HEK293 (cell line): ENCODE measurements around the gene VPS36.

Experiments
- CTCF ChIA-PET: fragments of 350-600 bp; formaldehyde crosslinking; extraction: SDS; loops from one replicate; lab custom pipeline; 2021; ENCODE audit warnings: antibody characterized with exemption; lab: Yijun Ruan, JAX
- POLR2A ChIA-PET: fragments of 300-600 bp; formaldehyde crosslinking; extraction: SDS; loops from one replicate; lab custom pipeline; 2020; ENCODE audit warnings: antibody characterized with exemption, inconsistent platforms; lab: Yijun Ruan, JAX
- H3K27ac ChIP-seq: fragments of 200-500 bp; sonication (Bioruptor generic); 2 replicates; pipeline ENCODE4 v1.5.1; 2014; ENCODE audit warnings: low read depth, low read length, control low read depth, inconsistent platforms; ENCODE audit errors: extremely low read depth
- H3K36me3 ChIP-seq, 2 experiments: fragments of 200-500 bp in 1 of 2; sonication (Bioruptor generic) in 1 of 2; 1 replicate in 1 of 2; 2 replicates in 1 of 2; pipeline ENCODE4 v1.5.1; 2014 to 2017; ENCODE audit warnings: inconsistent platforms in 2 of 2, low read length in 2 of 2; ENCODE audit not compliant: control insufficient read depth in 2 of 2, insufficient read depth in 1 of 2
- H3K4me1 ChIP-seq: fragments of 200-500 bp; sonication (Bioruptor generic); 2 replicates; pipeline ENCODE4 v1.5.1; 2014; ENCODE audit warnings: mild to moderate bottlenecking, low read length, inconsistent platforms; ENCODE audit not compliant: control insufficient read depth, insufficient read depth
- H3K4me3 ChIP-seq: 2 replicates; pipeline ENCODE4 v1.5.1; 2011; ENCODE audit warnings: low read depth, mild to moderate bottlenecking, control low read depth, low read length, moderate library complexity
- H3K9me3 ChIP-seq: fragments of 200-500 bp; sonication (Bioruptor generic); 2 replicates; pipeline ENCODE4 v1.5.1; 2014; ENCODE audit warnings: low read depth, low read length, inconsistent platforms; ENCODE audit not compliant: control insufficient read depth, insufficient read depth
- ELK4 ChIP-seq: IDR thresholded peaks from 2 replicates; pipeline ENCODE4 v1.6.1; 2011; ENCODE audit warnings: mild to moderate bottlenecking, low read depth, low read length, borderline replicate concordance
- FEZF1 ChIP-seq: fragments of 450-650 bp; formaldehyde crosslinking; IDR thresholded peaks from 2 replicates; pipeline ENCODE4 v1.5.1; 2016; ENCODE audit warnings: missing biosample characterization, missing genetic modification characterization
- GLI4 ChIP-seq: fragments of 450-650 bp; formaldehyde crosslinking; IDR thresholded peaks from 2 replicates; pipeline ENCODE4 v1.5.1; 2016; ENCODE audit warnings: missing biosample characterization, missing genetic modification characterization
- GLIS1 ChIP-seq: fragments of 450-650 bp; formaldehyde crosslinking; IDR thresholded peaks from 2 replicates; pipeline ENCODE4 v1.5.1; 2016; ENCODE audit warnings: missing biosample characterization, missing genetic modification characterization
- SP2 ChIP-seq: fragments of 450-650 bp; formaldehyde crosslinking; IDR thresholded peaks from 2 replicates; pipeline ENCODE4 v1.5.1; 2016; ENCODE audit warnings: missing biosample characterization, missing genetic modification characterization
- ZBTB48 ChIP-seq: fragments of 450-650 bp; formaldehyde crosslinking; IDR thresholded peaks from 2 replicates; pipeline ENCODE4 v1.5.1; 2016; ENCODE audit warnings: missing biosample characterization, missing genetic modification characterization
- ZBTB8A ChIP-seq: fragments of 450-650 bp; formaldehyde crosslinking; IDR thresholded peaks from 2 replicates; pipeline ENCODE4 v1.5.1; 2016; ENCODE audit warnings: missing biosample characterization, missing genetic modification characterization
- ZFHX2 ChIP-seq: fragments of 450-650 bp; formaldehyde crosslinking; conservative IDR thresholded peaks from 2 replicates; pipeline ENCODE4 v1.5.1; 2016; ENCODE audit warnings: missing biosample characterization, missing genetic modification characterization
- ZFP41 ChIP-seq: fragments of 450-650 bp; formaldehyde crosslinking; IDR thresholded peaks from 2 replicates; pipeline ENCODE4 v1.5.1; 2016; ENCODE audit warnings: missing biosample characterization, missing genetic modification characterization, borderline replicate concordance
- ZFP69B ChIP-seq: fragments of 450-650 bp; formaldehyde crosslinking; IDR thresholded peaks from 2 replicates; pipeline ENCODE4 v1.5.1; 2016; ENCODE audit warnings: missing biosample characterization, missing genetic modification characterization
- ZIC2 ChIP-seq: fragments of 450-650 bp; formaldehyde crosslinking; IDR thresholded peaks from 2 replicates; pipeline ENCODE4 v1.5.1; 2016; ENCODE audit warnings: missing biosample characterization, missing genetic modification characterization
- ZNF10 ChIP-seq: fragments of 450-650 bp; formaldehyde crosslinking; IDR thresholded peaks from 2 replicates; pipeline ENCODE4 v1.5.1; 2017; ENCODE audit warnings: missing biosample characterization, missing genetic modification characterization
- ZNF221 ChIP-seq: fragments of 450-650 bp; formaldehyde crosslinking; IDR thresholded peaks from 2 replicates; pipeline ENCODE4 v1.5.1; 2017; ENCODE audit warnings: missing biosample characterization, missing genetic modification characterization, borderline replicate concordance
- ZNF274 ChIP-seq, 2 experiments: fragments of 200-500 bp in 1 of 2; fragments of 450-650 bp in 1 of 2; sonication (Bioruptor generic) in 1 of 2; formaldehyde crosslinking in 1 of 2; IDR thresholded peaks; 2 replicates each; pipeline versions ENCODE4 v1.5.1 to v1.6.1; 2014 to 2016; ENCODE audit warnings: borderline replicate concordance in 1 of 2, inconsistent platforms in 1 of 2, low read length in 1 of 2, missing biosample characterization in 1 of 2, missing genetic modification characterization in 1 of 2
- ZNF350 ChIP-seq: fragments of 450-650 bp; formaldehyde crosslinking; IDR thresholded peaks from 2 replicates; pipeline ENCODE4 v1.5.0; 2017; ENCODE audit warnings: missing biosample characterization, mild to moderate bottlenecking, missing genetic modification characterization
- ZNF394 ChIP-seq: fragments of 450-650 bp; formaldehyde crosslinking; IDR thresholded peaks from 2 replicates; pipeline ENCODE4 v1.5.1; 2016; ENCODE audit warnings: missing biosample characterization, missing genetic modification characterization, mild to moderate bottlenecking, moderate library complexity, borderline replicate concordance
- ZNF501 ChIP-seq: fragments of 450-650 bp; formaldehyde crosslinking; IDR thresholded peaks from 2 replicates; pipeline ENCODE4 v1.5.1; 2016; ENCODE audit warnings: missing biosample characterization, missing genetic modification characterization
- ZNF561 ChIP-seq: fragments of 450-650 bp; IDR thresholded peaks from 2 replicates; pipeline ENCODE4 v1.5.1; 2018; ENCODE audit warnings: missing biosample characterization, missing genetic modification characterization, borderline replicate concordance
- ZNF645 ChIP-seq: fragments of 450-650 bp; formaldehyde crosslinking; IDR thresholded peaks from 2 replicates; pipeline ENCODE4; 2016; ENCODE audit warnings: missing biosample characterization, missing genetic modification characterization
- ZNF664 ChIP-seq: fragments of 450-650 bp; formaldehyde crosslinking; IDR thresholded peaks from 2 replicates; pipeline ENCODE4 v1.5.1; 2016; ENCODE audit warnings: missing biosample characterization, missing genetic modification characterization
- TF ChIP-seq, protein P1 (sequence below): fragments of 450-650 bp; formaldehyde crosslinking; IDR thresholded peaks from 2 replicates; pipeline ENCODE4 v1.5.1; 2016; ENCODE audit warnings: missing biosample characterization, missing genetic modification characterization, borderline replicate concordance
- TF ChIP-seq, protein P2 (sequence below): fragments of 450-650 bp; formaldehyde crosslinking; IDR thresholded peaks from 2 replicates; pipeline ENCODE4 v1.5.1; 2017; ENCODE audit warnings: missing biosample characterization, missing genetic modification characterization

VPS36 gene

DNA sequence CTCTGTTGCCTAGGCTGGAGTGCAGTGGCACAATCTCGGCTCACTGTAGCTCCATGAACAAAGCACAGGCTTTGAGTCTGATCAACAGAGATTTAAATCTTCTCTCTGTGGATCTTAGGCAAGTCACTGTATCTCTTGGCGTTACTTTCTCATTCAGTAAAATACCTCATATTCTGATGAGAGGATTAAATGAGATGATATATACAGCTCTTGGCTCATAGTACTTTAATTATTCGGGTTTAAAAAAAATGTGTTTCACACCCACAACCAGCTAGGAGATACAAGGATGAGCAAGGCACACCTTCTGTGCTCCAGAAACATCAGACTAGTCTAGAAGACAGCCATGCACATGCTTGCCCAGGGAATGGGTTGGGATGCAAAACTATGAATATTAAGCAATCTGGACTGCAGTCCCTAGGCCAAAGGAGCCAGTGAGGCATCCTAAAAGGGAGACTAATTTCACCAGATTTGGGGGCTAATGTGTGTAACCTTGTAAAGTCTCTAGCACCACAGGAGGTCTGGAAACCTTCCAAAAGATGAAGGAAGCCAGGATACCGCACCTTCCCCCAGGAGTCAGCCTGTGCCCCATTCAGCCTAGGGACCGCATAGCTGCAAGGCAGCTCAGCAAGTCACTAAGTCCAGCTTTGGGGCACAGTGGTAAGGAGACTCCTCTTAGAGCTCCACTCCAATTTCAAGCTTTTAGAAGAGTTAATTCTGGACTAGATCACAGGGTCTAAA lies 2.5 kb downstream of the VPS36 start:
- H3K4me1 ChIP-seq = peaks cover 12% of the 10 kb centered on the region
- H3K9me3 ChIP-seq = no peaks in the 10 kb centered on the region
- H3K4me3 ChIP-seq = no peak overlapping the region
- no peak overlapping the region for H3K27ac ChIP-seq
- TF ChIP-seq ZBTB48 (tag by site-specific recombination) (peak; percentile 63; the same call in 1 of the 2 replicates), ZNF664 (peak; percentile 97), ZBTB8A (tag by site-specific recombination) (peak; percentile 71), ZNF501 (tag by site-specific recombination) (no peak), ZFP41 (no peak), SP2 (no peak), ZIC2 (tag by site-specific recombination) (peak; percentile 18; the same call in 1 of the 2 replicates), ZNF394 (tag by site-specific recombination) (no peak), GLIS1 (tag by site-specific recombination) (peak; percentile 52), ZNF561 (tag by site-specific recombination) (0 out of 2 replicates have a peak, but pooled peaks have one; percentile 8)
- ChIA-PET CTCF (interaction anchor here (0.6 kb wide), 2 partner anchors 104 to 124 kb away, joined by 3 read pairs; no protein-coding TSS in a partner anchor), POLR2A (no interaction called here)
- no peaks in the 10 kb centered on the region; a peak in 1 of 3 replicates for H3K36me3 ChIP-seq

- no peaks in the 10 kb centered on the region for H3K9me3 ChIP-seq
- TF ChIP-seq ZBTB8A (tag by site-specific recombination) (peak; percentile 14; the same call in 1 of the 2 replicates), ELK4 (no peak), FEZF1 (tag by site-specific recombination) (peak; percentile 60)
- CTCF ChIA-PET = interaction anchor here (0.6 kb wide), 2 partner anchors 104 to 123 kb away, joined by 3 read pairs; no protein-coding TSS in a partner anchor
- no peak overlapping the region for H3K4me3 ChIP-seq
- H3K27ac ChIP-seq = no peak overlapping the region
- H3K4me1 ChIP-seq = peaks cover 12% of the 10 kb centered on the region
- no peaks in the 10 kb centered on the region; a peak in 1 of 3 replicates for H3K36me3 ChIP-seq
- POLR2A ChIA-PET = no interaction called here
Measured at GRCh38 chr13:52447354-52447753, 3.1 kb downstream of the VPS36 start.

DNA sequence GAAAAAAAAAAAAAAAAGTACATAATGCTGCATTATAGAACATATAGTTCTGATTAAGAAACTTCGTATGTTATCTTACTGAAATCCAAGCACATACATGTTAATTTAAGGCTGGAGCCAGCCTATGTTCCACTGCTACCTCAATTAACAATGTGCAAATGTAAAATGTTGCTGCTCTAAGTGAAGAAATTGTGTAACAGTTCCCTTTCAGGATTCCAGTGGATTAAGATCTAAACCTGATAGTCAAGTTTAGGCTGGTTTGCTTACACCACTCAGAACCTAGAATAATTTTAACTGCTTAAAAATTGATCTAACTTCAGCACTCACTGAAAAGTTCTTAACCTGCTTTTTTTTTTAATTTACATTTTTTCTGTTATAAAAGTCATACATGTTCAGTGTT lies 4.2 kb downstream of the VPS36 start:
- POLR2A ChIA-PET = no interaction called here
- Histone ChIP-seq H3K27ac (no peak overlapping the region), H3K36me3 (peaks cover under 1 to 3% of the 10 kb centered on the region in 2 experiments; a peak in 2 of 3 replicates), H3K9me3 (no peaks in the 10 kb centered on the region), H3K4me1 (peaks cover 12% of the 10 kb centered on the region), H3K4me3 (no peak overlapping the region)
- TF ChIP-seq, protein P1, sequence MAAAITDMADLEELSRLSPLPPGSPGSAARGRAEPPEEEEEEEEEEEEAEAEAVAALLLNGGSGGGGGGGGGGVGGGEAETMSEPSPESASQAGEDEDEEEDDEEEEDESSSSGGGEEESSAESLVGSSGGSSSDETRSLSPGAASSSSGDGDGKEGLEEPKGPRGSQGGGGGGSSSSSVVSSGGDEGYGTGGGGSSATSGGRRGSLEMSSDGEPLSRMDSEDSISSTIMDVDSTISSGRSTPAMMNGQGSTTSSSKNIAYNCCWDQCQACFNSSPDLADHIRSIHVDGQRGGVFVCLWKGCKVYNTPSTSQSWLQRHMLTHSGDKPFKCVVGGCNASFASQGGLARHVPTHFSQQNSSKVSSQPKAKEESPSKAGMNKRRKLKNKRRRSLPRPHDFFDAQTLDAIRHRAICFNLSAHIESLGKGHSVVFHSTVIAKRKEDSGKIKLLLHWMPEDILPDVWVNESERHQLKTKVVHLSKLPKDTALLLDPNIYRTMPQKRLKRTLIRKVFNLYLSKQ = no peak
- TF ChIP-seq GLI4 (tag by site-specific recombination) = no peak
- no peak for TF ChIP-seq ZNF350 (tag by site-specific recombination)
- no peak for TF ChIP-seq ZNF274 (IDR thresholded peaks at IDR 0.05; ENCODE audit: low read length)
- TF ChIP-seq ZNF274 (tag by site-specific recombination; IDR thresholded peaks at IDR 0.05; ENCODE audit: borderline replicate concordance) = no peak
- no peak for TF ChIP-seq ZNF10
- TF ChIP-seq ZFP69B = no peak
- TF ChIP-seq, protein P2, sequence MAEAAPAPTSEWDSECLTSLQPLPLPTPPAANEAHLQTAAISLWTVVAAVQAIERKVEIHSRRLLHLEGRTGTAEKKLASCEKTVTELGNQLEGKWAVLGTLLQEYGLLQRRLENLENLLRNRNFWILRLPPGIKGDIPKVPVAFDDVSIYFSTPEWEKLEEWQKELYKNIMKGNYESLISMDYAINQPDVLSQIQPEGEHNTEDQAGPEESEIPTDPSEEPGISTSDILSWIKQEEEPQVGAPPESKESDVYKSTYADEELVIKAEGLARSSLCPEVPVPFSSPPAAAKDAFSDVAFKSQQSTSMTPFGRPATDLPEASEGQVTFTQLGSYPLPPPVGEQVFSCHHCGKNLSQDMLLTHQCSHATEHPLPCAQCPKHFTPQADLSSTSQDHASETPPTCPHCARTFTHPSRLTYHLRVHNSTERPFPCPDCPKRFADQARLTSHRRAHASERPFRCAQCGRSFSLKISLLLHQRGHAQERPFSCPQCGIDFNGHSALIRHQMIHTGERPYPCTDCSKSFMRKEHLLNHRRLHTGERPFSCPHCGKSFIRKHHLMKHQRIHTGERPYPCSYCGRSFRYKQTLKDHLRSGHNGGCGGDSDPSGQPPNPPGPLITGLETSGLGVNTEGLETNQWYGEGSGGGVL (tag by site-specific recombination) = no peak
- TF ChIP-seq ZNF221 (tag by site-specific recombination) = no peak
- no peak for TF ChIP-seq ZNF645 (tag by site-specific recombination)
- no peak for TF ChIP-seq ZFHX2
- CTCF ChIA-PET = interaction anchor here (0.6 kb wide), 1 partner anchor 126 kb away, joined by 3 read pairs; no protein-coding TSS in a partner anchor
